ENCODE results near the gene PMAIP1. TPM values are rescaled to one million over a fixed set of nuclear protein-coding genes. Genes with fewer than 3 reads are reported as not detected.
A peak's percentile ranks its signal among the peaks of the same experiment; 100 is the strongest.

Gene PMAIP1
- total and polyA plus RNA-seq, 9 donors = 19.5 to 48.6 (median 30.3) TPM

DNA sequence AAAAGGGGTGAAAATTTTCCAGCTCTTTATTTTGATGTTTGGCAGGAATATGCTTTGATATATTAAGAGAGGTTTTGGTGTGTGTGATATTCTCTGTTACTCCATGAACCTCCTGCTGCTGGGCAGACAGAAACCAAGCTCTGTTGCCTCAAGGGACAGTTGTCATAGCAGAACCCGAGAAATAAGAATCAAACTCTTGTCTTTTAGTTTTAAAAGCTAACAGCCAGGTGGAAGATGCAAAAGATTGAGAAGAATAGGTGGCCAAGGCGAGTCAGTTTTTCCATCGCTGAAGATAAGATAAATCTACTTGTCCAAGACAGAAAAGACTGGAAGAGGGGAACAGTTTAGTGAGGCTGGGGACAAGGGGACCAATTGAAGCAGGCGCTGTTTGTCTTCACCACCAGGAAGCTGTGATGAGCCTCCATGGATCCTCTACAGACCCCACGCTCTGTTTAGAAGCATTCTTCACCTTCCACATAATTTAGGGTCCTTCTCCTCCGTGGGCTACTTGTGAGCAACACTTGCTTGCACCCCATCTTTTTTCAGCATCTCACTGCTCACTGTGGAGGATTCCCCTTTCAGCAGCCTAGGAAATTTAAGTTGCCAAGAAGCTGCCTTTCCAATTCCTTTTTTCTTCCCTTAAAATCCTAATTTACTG lies 23.9 kb downstream of the PMAIP1 start:
- peak overlapping the region; percentile 31 for H3K27ac ChIP-seq (ENCODE audit: low read length)
- DNase-seq = no peak
- H3K9me3 ChIP-seq (replicated peaks; ENCODE audit: control insufficient read depth, low read depth, low read length) = no peaks in the 10 kb centered on the region
- WGBS (ENCODE audit: insufficient coverage) = 75% methylated on average over 6 of the region's 6 CpGs
- no peak overlapping the region for H3K4me3 ChIP-seq (ENCODE audit: low read length)
- H3K27me3 ChIP-seq (ENCODE audit: control insufficient read depth, insufficient read depth, low read length) = no peaks in the 10 kb centered on the region
- peaks cover 12% of the 10 kb centered on the region for H3K4me1 ChIP-seq (ENCODE audit: control insufficient read depth, insufficient read depth, low read length)
- no peaks in the 10 kb centered on the region for H3K36me3 ChIP-seq (ENCODE audit: control insufficient read depth, insufficient read depth, low read length)

DNA sequence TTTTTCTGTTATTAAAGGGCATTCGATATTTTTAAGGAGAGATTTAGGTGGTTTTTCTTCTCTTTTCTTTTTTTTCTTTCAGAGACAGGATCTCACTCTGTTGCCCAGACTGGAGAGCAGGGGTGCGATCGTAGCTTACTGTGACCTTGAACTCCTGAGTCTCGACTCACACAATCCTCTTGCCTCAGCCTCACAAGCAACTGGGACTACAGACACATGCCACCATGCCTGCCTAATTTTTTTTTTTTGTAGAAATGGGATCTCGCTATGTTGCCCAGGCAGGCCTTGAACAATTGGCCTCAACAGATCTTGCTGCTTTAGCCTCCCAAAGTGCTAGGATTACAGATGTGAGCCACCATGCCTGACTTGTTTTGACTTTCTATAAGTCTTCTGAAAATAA lies 26.3 kb downstream of the PMAIP1 start:
- Histone ChIP-seq H3K27me3 (ENCODE audit: control insufficient read depth, insufficient read depth, low read length) (no peaks in the 10 kb centered on the region), H3K4me1 (ENCODE audit: control insufficient read depth, insufficient read depth, low read length) (peaks cover 6% of the 10 kb centered on the region), H3K36me3 (ENCODE audit: control insufficient read depth, insufficient read depth, low read length) (no peaks in the 10 kb centered on the region), H3K27ac (ENCODE audit: low read length) (no peak overlapping the region), H3K9me3 (replicated peaks; ENCODE audit: control insufficient read depth, low read depth, low read length) (no peaks in the 10 kb centered on the region), H3K4me3 (ENCODE audit: low read length) (no peak overlapping the region)
- whole genome bisulfite sequencing (ENCODE audit: insufficient coverage) = 85% methylated on average over 2 of the region's 5 CpGs
- no peak for DNase-seq

DNA sequence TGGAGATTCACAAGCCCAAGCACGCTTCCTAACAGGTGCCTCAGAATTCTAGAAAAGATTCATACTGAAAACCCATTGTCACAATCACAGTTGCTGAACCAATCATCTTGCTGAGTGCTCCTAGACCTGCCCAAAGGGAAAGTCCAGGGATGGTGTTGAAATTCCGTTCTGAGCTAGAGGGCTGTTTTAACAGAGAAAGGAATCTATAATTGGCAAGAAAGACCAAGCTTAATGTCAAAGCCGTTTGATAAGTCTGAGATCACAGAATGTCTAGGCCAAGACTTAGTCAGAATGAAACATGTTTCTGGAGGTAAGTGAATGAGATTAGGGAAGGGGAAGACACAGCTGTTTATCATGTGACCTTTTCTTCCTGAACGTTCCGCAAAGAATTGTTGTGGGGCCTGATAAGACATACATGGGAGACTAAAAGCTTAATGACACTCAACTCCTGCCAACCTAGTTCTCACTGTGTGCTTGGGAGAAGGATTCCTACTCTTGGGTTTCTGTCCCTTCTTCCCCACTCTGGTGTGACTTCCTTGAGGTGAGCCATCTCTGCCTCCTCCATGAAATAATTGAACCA lies 27.5 kb downstream of the PMAIP1 start:
- Histone ChIP-seq H3K9me3 (replicated peaks; ENCODE audit: control insufficient read depth, low read depth, low read length) (no peaks in the 10 kb centered on the region), H3K27me3 (ENCODE audit: control insufficient read depth, insufficient read depth, low read length) (no peaks in the 10 kb centered on the region), H3K4me3 (ENCODE audit: low read length) (no peak overlapping the region), H3K4me1 (ENCODE audit: control insufficient read depth, insufficient read depth, low read length) (peaks cover 6% of the 10 kb centered on the region), H3K36me3 (ENCODE audit: control insufficient read depth, insufficient read depth, low read length) (no peaks in the 10 kb centered on the region), H3K27ac (ENCODE audit: low read length) (no peak overlapping the region)
- DNase-seq = peak; percentile 25
- 50% methylated on average over 2 of the region's 5 CpGs for WGBS (ENCODE audit: insufficient coverage)

DNA sequence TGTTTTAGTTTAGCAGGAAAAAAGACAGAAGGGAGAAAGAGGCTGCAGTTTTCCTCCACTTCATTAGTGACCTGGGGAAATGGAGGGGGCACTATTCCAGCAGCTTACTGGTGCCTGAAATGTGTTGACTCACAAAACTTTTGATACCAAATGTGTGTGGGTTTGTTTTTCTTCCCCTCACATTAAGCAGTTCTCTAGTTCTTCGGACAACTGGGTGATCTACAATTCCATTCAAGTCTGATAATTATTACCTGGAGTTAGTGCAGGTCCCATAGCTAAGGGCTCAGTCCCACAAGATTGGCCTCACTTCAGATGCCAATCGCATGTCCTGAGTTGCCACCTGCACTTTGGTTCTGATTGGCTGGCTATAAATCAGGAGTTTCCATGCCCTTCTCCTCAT lies 28.4 kb downstream of the PMAIP1 start:
- H3K36me3 ChIP-seq (ENCODE audit: control insufficient read depth, insufficient read depth, low read length) = no peaks in the 10 kb centered on the region
- no CpG with 5 or more reads among the region's 2 CpGs for WGBS (ENCODE audit: insufficient coverage)
- DNase-seq = no peak
- no peak overlapping the region for H3K27ac ChIP-seq (ENCODE audit: low read length)
- H3K4me1 ChIP-seq (ENCODE audit: control insufficient read depth, insufficient read depth, low read length) = peaks cover 3% of the 10 kb centered on the region
- no peak overlapping the region for H3K4me3 ChIP-seq (ENCODE audit: low read length)
- no peaks in the 10 kb centered on the region for H3K27me3 ChIP-seq (ENCODE audit: control insufficient read depth, insufficient read depth, low read length)
- no peaks in the 10 kb centered on the region for H3K9me3 ChIP-seq (replicated peaks; ENCODE audit: control insufficient read depth, low read depth, low read length)

DNA sequence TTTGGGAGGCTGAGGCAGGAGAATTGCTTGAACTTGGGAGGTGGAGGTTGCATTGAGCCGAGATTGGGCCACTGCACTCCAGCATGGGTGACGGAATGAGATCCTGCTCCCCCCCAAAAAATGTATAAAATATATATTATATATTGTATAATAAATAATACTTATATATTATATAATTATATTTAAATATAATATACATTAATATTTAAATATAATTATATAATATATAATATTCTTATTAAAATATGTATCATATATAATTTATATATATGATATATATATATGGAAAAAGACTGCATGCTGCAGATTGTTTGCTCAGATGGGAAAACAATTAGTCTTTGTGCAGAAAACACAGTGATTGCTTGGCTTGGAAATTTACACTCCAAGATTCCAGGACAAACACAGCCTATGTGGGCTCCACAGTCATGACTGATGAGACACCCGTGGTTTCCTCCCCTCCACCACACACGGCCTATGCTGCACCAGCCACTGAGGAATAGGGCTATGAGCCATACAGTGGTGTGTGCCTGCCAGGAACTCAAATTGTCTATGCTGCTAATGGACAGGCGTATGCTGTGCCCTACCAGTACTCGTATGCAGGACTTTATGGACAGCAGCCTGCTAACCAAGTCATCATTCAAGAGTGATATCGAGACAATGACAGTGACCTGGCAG lies 30.0 kb downstream of the PMAIP1 start:
- Histone ChIP-seq H3K4me3 (ENCODE audit: low read length) (no peak overlapping the region), H3K9me3 (replicated peaks; ENCODE audit: control insufficient read depth, low read depth, low read length) (no peaks in the 10 kb centered on the region), H3K27ac (ENCODE audit: low read length) (no peak overlapping the region), H3K4me1 (ENCODE audit: control insufficient read depth, insufficient read depth, low read length) (no peaks in the 10 kb centered on the region), H3K36me3 (ENCODE audit: control insufficient read depth, insufficient read depth, low read length) (no peaks in the 10 kb centered on the region), H3K27me3 (ENCODE audit: control insufficient read depth, insufficient read depth, low read length) (no peaks in the 10 kb centered on the region)
- WGBS (ENCODE audit: insufficient coverage) = 55% methylated on average over 4 of the region's 7 CpGs
- DNase-seq = no peak

DNA sequence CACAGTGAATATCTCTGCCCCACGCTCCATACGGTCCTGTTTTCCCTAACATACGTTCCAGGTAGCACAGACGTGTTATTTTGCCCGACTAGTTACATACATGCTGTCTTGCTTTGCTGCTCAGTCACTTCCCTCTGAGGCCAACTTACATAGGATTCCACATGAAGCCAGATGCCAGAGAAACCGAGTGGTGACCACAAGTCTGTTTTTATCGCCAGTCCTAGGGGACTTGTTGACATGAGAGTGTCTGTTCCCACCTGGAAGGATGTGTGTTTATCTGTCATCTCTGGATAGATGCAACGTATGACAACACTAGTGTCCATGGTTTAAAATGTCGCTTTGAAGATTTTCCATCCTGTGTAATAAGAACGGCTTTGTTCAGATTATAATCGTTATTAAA lies 32.6 kb downstream of the PMAIP1 start:
- H3K27me3 ChIP-seq (ENCODE audit: control insufficient read depth, insufficient read depth, low read length) = no peaks in the 10 kb centered on the region
- 63% methylated on average over 6 of the region's 11 CpGs for WGBS (ENCODE audit: insufficient coverage)
- no peak overlapping the region for H3K4me3 ChIP-seq (ENCODE audit: low read length)
- H3K4me1 ChIP-seq (ENCODE audit: control insufficient read depth, insufficient read depth, low read length) = no peaks in the 10 kb centered on the region
- no peak for DNase-seq
- H3K36me3 ChIP-seq (ENCODE audit: control insufficient read depth, insufficient read depth, low read length) = no peaks in the 10 kb centered on the region
- no peak overlapping the region for H3K27ac ChIP-seq (ENCODE audit: low read length)
- H3K9me3 ChIP-seq (replicated peaks; ENCODE audit: control insufficient read depth, low read depth, low read length) = no peaks in the 10 kb centered on the region

DNA sequence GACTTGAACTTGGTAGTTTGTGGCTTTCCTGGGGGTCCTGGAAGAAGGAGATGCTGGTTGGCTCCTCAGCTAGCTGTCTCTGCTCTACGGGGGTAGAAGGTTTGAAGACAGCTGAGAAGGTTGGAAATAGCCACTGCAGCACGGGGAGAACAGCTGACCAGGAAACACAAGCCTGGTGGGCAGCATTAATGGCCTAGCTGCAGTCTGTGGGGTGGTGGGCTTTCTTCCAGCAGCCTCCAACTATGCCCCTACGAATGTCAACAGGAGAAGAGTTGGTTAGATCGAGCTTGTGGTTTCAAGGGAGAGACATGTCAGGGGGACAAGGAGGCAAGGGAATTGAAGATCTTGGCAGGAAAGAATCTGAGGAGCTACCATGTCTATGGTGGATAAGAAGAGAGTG lies 38.9 kb downstream of the PMAIP1 start:
- WGBS (ENCODE audit: insufficient coverage) = 64% methylated on average over 2 of the region's 4 CpGs
- Histone ChIP-seq H3K9me3 (replicated peaks; ENCODE audit: control insufficient read depth, low read depth, low read length) (no peaks in the 10 kb centered on the region), H3K27ac (ENCODE audit: low read length) (peak overlapping the region; percentile 78), H3K27me3 (ENCODE audit: control insufficient read depth, insufficient read depth, low read length) (no peaks in the 10 kb centered on the region), H3K36me3 (ENCODE audit: control insufficient read depth, insufficient read depth, low read length) (no peaks in the 10 kb centered on the region), H3K4me3 (ENCODE audit: low read length) (peak overlapping the region; percentile 25), H3K4me1 (ENCODE audit: control insufficient read depth, insufficient read depth, low read length) (peaks cover 5% of the 10 kb centered on the region)
- DNase-seq = peak; percentile 41

DNA sequence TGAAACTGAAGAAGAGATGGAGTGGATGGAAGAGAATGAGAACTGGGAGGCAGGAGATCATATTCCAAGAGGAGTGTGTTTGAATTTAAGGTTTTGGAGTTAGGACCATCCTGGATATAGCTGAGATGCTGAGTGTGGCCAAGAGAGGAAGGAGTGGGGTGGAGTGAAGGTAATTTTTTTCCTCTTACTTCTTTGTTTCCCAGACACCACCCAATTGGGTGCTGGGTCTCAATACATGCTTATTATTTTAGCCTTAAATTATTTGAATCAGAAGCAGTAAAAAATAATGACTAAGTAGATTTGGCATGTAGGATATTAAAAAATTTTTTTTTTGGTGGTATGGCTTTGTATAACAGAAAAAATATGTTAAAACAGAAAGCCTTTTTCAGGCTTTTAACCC lies 39.3 kb downstream of the PMAIP1 start:
- H3K27me3 ChIP-seq (ENCODE audit: control insufficient read depth, insufficient read depth, low read length) = no peaks in the 10 kb centered on the region
- no peaks in the 10 kb centered on the region for H3K9me3 ChIP-seq (replicated peaks; ENCODE audit: control insufficient read depth, low read depth, low read length)
- H3K36me3 ChIP-seq (ENCODE audit: control insufficient read depth, insufficient read depth, low read length) = no peaks in the 10 kb centered on the region
- peaks cover 5% of the 10 kb centered on the region for H3K4me1 ChIP-seq (ENCODE audit: control insufficient read depth, insufficient read depth, low read length)
- peak overlapping the region; percentile 78 for H3K27ac ChIP-seq (ENCODE audit: low read length)
- H3K4me3 ChIP-seq (ENCODE audit: low read length) = peak overlapping the region; percentile 25
- DNase-seq = no peak

DNA sequence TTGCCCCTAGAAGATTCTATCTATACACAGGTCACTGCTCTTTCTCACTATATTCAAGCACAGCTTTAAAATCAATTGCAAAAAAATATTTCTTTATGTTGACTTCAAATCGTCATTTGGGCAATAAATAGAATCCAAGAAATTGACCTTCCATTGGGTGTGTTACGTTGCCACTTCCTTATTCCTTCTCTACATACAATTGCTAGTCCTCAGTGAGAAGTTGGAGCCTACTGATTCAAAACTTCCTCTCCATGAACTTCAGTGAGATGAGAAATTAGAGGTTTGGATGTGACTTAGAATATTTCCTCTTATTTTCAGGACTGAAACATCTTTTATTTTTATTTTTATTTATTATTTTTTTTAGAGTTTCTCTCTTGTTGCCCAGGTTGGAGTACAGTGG lies 40.3 kb downstream of the PMAIP1 start:
- no CpG with 5 or more reads among the region's 2 CpGs for whole genome bisulfite sequencing (ENCODE audit: insufficient coverage)
- H3K4me3 ChIP-seq (ENCODE audit: low read length) = peak overlapping the region; percentile 25

DNA sequence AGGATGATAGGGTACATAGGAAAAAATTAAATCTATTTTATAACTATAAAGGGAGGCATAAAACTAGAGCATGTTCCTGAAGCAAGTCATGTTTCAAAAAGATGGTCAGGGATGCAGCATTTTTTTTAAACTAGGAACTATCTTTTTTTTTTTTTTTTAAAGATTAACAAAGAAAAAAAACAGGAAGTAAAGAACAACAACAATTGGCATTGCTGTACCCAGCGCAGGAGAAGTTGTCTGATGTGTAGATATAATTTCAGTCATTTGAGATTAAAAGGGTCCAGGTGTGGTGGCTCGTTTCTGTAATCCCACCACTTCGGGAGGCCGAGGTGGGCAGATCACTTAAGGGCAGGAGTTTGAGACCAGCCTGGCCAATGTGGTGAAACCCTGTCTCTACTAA lies 41.5 kb downstream of the PMAIP1 start:
- no peak for DNase-seq
- no peak overlapping the region for H3K4me3 ChIP-seq (ENCODE audit: low read length)
- H3K4me1 ChIP-seq (ENCODE audit: control insufficient read depth, insufficient read depth, low read length) = peaks cover 5% of the 10 kb centered on the region
- H3K27me3 ChIP-seq (ENCODE audit: control insufficient read depth, insufficient read depth, low read length) = no peaks in the 10 kb centered on the region
- no peaks in the 10 kb centered on the region for H3K36me3 ChIP-seq (ENCODE audit: control insufficient read depth, insufficient read depth, low read length)
- no peak overlapping the region for H3K27ac ChIP-seq (ENCODE audit: low read length)
- WGBS (ENCODE audit: insufficient coverage) = 67% methylated on average over 3 of the region's 4 CpGs
- no peaks in the 10 kb centered on the region for H3K9me3 ChIP-seq (replicated peaks; ENCODE audit: control insufficient read depth, low read depth, low read length)

More for the DNA sequence above, 40.3 kb downstream of the PMAIP1 start:
- Histone ChIP-seq H3K9me3 (replicated peaks; ENCODE audit: control insufficient read depth, low read depth, low read length) (no peaks in the 10 kb centered on the region), H3K36me3 (ENCODE audit: control insufficient read depth, insufficient read depth, low read length) (no peaks in the 10 kb centered on the region), H3K27ac (ENCODE audit: low read length) (peak overlapping the region; percentile 31), H3K27me3 (ENCODE audit: control insufficient read depth, insufficient read depth, low read length) (no peaks in the 10 kb centered on the region), H3K4me1 (ENCODE audit: control insufficient read depth, insufficient read depth, low read length) (peaks cover 5% of the 10 kb centered on the region)
- no peak for DNase-seq

All from muscle of leg (tissue), 11 donors.